Right lobe of liver (tissue), 4 donors: ENCODE results near the gene SPPL3.

Experiments
- CTCF ChIP-seq, 4 donors: fragments of 200-600 bp in 3 of 4; fragments of 450-650 bp in 1 of 4; IDR thresholded peaks; one replicate each; pipeline versions ENCODE4 v1.5.1 to v1.8.0; 2016 to 2022; ENCODE audit warnings: antibody characterized with exemption in 4 of 4, mild to moderate bottlenecking in 2 of 4
- POLR2A ChIP-seq: fragments of 450-650 bp; IDR thresholded peaks from one replicate; pipeline ENCODE4 v1.6.1; 2017; ENCODE audit warnings: antibody characterized with exemption, mild to moderate bottlenecking
- donor health status: DM: no; HTN: no; CAD: no.
- donor health status: DM: no; HTN: no; CAD: no.
- donor health status: DM: no; HTN: yes; CAD: no.

- TF ChIP-seq CTCF (IDR thresholded peaks at IDR 0.05) = no peak
- TF ChIP-seq POLR2A = no peak
Measured at GRCh38 chr12:120869376-120869775, 34.8 kb downstream of the SPPL3 start.
